HG02852 (cell line): Measurements from ENCODE around the gene CAAP1.
A peak's percentile ranks its signal among the peaks of the same experiment; 100 is the strongest.
"Not testable (repeated sequence)": the region's sequence is repeated elsewhere in the genome, so short reads cannot be mapped to it uniquely, and the experiment has no call there.

Source experiments
- ATAC-seq: cut with Tn5 transposase; IDR thresholded peaks from one replicate; pipeline ENCODE4 v1.9.1; 2021; ENCODE audit warnings: mild to moderate bottlenecking, moderate library complexity; ENCODE audit not compliant: unreplicated experiment

The CAAP1 gene, protein sequence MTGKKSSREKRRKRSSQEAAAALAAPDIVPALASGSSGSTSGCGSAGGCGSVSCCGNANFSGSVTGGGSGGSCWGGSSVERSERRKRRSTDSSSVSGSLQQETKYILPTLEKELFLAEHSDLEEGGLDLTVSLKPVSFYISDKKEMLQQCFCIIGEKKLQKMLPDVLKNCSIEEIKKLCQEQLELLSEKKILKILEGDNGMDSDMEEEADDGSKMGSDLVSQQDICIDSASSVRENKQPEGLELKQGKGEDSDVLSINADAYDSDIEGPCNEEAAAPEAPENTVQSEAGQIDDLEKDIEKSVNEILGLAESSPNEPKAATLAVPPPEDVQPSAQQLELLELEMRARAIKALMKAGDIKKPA

DNA sequence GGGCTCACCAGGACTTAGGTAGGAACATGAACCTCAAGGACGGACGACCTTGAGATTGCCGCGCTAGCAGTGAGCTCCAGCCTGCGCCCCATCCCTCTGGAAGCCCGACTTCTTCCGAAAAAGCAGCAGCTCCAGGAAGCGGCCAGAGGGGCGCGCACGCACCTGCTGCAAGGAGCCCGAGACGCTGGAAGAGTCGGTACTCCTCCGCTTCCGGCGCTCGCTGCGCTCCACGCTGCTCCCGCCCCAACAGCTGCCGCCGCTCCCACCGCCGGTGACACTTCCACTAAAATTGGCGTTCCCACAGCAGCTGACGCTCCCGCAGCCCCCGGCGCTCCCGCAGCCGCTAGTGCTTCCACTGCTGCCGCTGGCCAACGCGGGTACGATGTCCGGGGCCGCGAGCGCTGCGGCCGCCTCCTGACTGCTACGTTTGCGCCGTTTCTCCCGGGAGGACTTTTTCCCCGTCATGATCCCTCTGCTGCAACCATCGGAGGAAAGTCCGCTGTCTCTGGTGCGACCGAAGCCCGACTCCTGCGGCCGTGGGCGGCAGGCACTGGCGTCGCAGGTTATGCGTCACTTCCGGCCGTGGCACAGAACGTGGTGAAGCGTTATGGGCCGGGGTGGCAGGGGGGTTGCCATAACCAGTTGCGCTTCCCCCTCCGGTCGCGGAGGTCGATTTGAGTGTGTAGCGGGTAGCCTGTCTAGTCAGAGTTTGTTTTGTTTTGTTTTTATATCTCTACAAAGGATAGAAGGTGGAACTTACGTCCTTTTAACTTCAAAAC is at the start of gene CAAP1:
TSS of gene CAAP1 (minus strand) at position 552 of the 779 bp plus-strand sequence. CDS start at position 465, 87 bp downstream.
- peak; percentile 89 for ATAC-seq

DNA sequence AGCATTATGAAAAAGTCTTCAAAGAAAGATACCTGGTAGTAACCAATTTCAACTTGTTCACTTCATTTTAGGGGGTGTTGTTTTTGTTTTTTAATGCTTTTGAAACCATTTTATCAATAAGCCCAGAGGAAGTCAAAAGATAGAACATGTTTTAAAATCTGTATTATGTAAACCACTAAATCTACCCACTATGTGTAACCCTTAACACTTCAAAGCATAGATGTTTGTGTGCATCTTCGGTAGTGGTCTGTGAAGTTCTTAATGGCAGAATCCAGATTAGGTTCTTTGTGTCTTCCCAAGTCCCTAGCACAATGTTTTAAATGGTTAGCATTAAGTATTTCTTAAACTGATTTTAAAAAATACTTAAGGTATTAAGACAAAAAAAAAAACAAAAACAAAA is 48.2 kb upstream of the CAAP1 start:
- ATAC-seq, result no peak

GRCh38 chr9:26939955-26940711 is 47.5 kb upstream of the CAAP1 start:
- ATAC-seq, result no peak

GRCh38 chr9:26937816-26938371 is 45.3 kb upstream of the CAAP1 start:
- ATAC-seq, result no peak

DNA sequence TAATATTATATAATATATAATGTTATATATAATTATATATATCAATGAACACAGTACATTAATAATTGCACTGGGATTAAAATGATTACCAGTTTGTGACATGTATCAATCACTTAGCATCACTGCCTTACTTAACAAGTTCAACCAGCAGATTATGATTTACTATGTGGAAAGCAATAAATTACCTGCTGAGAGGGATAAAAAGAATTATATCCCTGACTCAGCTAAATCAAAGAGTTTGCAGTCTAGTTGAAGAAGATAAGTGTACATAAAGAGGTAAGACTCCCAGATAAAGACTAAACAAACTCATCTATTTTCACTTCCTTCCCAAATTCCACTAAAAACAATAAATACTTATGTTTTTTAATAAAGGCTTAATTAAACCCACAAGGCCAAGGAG is 43.2 kb upstream of the CAAP1 start:
- no peak for ATAC-seq

DNA sequence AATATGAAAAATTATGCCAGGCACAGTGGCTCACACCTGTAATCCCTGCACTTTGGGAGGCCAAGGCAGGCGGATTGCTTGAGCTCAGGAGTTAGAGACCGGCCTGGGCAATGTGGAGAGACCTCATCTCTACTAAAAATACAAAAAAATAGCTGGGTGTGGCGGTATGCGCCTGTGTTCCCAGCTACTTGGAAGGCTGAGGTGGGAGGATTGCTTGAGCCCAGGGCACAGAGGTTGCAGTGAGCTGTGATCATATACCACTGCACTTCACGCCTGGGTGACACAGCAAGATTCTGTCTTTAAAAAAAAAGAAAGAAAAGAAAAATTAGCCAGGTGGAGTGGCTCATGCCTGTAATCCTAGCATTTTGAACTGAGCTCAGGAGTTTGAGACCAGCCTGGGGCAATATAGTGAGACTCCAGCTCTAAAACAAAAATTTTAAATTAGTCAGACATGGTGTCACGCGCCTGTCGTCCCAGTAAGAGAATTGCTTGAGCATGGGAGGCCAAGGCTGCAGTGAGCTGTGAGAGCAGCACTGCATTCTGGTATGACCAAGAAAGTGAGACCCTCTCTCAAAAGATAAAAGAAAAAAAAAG is 36.4 kb upstream of the CAAP1 start:
- ATAC-seq, result no peak

DNA sequence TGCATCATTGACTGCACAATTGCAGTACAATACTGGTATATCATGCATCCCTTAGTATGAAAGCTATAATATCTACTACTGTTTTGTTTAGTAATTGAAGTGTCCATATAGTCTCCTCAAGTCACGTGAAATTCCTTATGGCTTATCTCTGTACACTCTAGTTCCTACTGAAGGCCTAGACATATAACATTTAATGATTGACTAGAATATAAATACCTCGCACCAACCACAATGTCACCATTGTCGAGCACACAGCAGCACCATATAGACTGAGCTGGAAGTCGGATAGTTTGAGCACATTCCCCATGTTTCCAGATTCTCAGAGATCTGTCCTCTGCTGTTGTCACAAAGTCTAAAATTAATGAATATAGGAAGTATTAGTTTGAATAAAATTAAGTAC is 33.0 kb upstream of the CAAP1 start:
- no peak for ATAC-seq

GRCh38 chr9:26919698-26920097 is 27.1 kb upstream of the CAAP1 start:
- ATAC-seq, result no peak

DNA sequence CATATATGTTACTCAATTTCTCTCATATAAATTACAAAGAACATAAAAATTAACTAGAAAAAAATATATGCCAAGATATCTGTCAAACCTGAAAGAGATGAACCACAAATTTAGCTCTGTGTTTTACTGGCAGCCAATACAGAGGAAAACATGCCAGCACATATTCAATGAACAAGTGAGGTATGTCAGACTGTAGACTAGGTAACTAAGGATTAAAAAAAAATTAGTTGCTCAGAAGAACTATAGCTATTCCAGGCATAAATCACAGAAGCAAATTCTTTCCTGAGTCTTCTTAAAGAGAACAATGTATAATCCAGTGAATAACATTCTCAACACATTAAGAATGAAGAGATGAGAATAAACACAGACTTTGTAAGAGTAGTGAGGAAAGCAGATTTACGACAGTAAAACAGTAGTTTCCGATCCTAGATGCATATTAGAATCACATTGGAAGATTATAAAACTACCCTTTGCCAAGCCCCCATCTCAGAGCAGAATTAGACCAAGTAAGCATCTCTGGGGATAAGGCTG is 20.6 kb upstream of the CAAP1 start:
- no peak for ATAC-seq

DNA sequence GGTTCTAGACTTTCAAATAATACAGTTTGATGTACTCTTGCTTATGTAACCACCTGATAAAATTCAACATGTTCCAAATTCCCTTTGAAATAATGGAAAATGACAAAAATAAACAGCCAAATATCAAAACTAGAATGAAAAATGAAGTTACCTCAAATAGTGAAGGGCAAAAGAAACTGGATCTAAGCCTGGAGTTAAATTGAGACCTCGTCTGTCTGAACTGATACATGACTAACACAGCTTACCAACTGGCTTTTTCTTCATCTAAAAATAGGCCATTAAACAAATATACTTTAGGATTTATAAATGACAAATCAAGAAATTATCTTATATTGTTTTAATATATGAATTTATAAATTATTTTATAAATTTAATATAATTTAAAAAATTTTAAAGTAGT is 12.1 kb upstream of the CAAP1 start:
- no peak for ATAC-seq

DNA sequence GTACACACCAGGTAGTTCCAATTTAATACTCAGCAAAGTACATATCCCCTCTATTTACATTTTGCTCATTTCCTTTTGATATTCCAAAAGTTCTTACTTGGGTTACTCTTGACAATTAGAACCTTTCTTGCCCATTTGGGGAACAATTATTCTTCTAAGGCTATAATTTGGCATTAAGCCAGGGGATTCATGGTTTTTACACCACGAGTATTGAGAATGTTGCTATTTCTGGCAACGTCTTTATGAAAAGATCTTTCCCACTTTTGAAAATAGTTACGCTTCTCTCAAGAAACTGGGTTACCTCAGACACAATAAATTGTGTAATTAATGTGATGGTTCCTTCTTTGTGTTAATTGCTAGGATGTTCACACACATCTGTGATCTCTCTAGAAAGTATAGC is 11.5 kb upstream of the CAAP1 start:
- ATAC-seq, result no peak

- no peak for ATAC-seq
Observed at GRCh38 chr9:26893030-26893676, 551 bp upstream of the CAAP1 start.

GRCh38 chr9:26891726-26892125 is 876 bp downstream of the CAAP1 start:
- no peak for ATAC-seq

DNA sequence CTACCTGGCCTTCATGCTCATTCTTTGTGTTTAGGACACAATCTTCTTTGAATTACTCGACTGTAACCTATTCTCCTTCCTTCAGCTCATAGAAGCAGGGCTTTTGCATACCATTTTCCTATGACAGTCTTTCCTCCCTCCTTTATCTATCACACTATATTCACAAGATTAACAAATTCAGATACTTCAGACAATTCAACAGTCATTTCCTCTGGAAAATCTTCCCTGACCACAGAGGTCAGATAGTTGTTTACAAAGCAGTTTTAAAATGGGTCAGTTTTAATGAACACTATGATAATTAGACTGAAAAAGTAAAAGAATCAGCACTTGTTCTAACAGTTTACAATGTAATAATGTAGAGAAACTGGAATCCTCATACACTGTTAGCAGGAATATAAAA is 4.3 kb downstream of the CAAP1 start:
- ATAC-seq, result no peak

DNA sequence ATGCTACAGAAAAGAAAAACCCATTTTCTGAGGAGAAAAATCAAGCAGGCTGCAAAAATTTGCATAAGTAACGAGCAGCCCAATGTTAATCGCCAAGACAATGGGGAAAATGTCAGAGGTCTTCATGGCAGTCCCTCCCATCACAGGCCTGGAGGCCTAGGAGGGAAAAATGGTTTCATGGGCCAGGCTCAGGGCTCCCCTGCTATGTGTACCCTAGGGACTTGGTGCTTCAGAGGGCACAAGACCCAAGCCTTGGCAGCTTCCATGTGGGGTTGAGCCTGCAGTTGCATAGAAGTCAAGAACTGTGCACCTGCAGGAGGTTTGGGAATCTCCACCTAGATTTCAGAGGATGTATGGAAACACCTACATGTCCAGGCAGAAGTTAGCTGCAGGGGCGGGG is 10.4 kb downstream of the CAAP1 start:
- no peak for ATAC-seq

DNA sequence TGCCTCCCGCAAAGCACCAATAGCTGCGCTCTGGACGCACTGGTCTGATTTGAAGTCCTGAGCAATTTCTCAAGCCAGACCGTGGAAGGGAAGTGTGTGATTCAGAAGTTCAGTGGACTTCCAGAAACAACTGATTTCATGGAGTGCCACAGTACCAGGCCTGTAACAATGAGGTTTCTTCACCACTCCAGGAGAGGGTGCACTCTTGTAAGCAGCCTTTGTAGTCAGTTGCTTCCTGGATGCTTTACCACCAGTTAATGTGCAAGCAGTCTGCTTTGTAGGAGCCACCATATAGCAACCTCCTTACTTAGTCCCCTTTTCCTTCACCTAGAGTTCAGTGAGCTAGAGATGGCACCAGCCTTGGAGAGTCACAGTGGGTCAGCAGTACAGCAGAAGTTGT is 12.3 kb downstream of the CAAP1 start:
- ATAC-seq, result no peak

- not testable (repeated sequence) for ATAC-seq
Observed at GRCh38 chr9:26875155-26875554, 17.4 kb downstream of the CAAP1 start.

DNA sequence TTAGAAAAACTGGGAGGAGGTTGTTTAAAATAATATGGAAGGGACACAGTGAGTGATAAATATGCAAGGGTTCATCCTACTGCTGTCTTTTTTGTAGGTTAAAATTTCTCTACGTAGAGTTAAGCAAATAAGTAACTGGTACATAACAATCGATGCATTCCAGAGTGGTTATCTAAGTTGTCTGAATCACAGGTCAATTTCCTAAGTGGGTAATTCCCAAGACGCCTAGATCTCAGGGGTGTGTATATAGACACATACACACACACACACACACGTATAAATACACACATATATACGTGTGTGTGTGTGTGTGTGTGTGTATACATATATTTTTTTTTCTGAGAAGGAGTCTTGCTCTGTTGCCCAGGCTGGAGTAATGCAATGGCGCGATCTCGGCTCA is 22.3 kb downstream of the CAAP1 start:
- ATAC-seq, result no peak

DNA sequence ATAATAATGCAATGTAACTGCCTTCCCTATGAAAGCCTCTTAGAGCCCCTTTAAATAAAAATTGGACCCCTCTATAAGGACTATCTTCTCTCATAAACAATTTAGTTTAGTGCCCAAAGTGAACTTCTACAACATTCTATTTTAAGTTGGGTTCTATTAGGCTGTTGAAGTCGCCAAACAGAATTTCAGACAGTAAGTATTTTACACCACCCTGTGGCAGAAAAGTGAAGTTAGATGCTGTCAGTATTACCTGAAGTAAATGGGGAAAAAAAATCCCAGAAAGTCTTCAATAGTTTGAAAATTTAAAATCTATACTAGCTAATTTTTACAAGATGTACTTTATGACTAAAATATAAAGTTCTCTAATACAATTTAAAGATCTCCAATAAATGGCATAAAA is 29.5 kb downstream of the CAAP1 start:
- ATAC-seq, result no peak

DNA sequence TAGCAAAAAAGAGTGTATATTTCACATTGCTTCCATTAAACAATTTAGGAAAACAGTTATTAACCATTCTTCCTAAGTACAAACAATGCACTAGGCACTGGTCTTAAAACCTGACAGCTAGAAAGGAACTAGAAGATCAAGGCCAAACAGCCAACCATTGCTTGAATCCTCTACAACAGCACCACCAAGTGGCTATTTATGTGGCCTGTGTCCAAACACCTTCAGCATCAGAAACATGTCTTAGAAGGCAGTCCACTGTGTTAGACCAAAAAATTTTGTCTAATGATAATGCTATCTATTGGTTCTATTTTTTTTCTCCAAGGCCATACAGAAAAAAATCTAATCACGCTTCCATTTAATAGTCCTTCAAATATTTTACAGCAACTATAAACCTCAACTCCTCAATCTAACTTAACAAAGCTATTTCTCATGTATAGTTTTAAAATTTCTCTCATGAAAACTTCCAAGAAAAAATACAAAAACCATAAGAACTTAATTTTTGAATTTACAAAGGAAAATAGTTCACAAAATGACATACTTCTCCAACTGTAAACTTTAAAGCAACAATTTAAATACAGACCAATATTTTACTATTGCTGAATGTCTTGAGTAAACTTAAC is 36.1 kb downstream of the CAAP1 start:
- no peak for ATAC-seq
